ENCODE results near the gene EFEMP1.
A peak's percentile ranks its signal among the peaks of the same experiment; 100 is the strongest.

Gene EFEMP1

GRCh38 chr2:55931281-55931680 is 7.7 kb upstream of the EFEMP1 start:
- no peak for DNase-seq (ENCODE audit: low spot score)

GRCh38 chr2:55929476-55929875 is 5.9 kb upstream of the EFEMP1 start:
- DNase-seq (ENCODE audit: low spot score): no peak

- DNase-seq (ENCODE audit: low spot score): no peak
These were observed 3.4 kb upstream of the EFEMP1 start for GRCh38 chr2:55926974-55927373.

GRCh38 chr2:55926246-55926645 is 2.7 kb upstream of the EFEMP1 start:
- DNase-seq (ENCODE audit: low spot score): no peak

GRCh38 chr2:55923982-55924321 is 370 bp upstream of the EFEMP1 start:
- no peak for DNase-seq (ENCODE audit: low spot score)

- peak; percentile 29 for DNase-seq (ENCODE audit: low spot score)
These were observed 1.2 kb downstream of the EFEMP1 start for GRCh38 chr2:55922291-55922907.

- no peak for DNase-seq (ENCODE audit: low spot score)
These were observed 4.0 kb downstream of the EFEMP1 start for GRCh38 chr2:55919574-55919973.

GRCh38 chr2:55918856-55919255 is 4.7 kb downstream of the EFEMP1 start:
- DNase-seq (ENCODE audit: low spot score): no peak

GRCh38 chr2:55917713-55918390 is 5.7 kb downstream of the EFEMP1 start:
- no peak for DNase-seq (ENCODE audit: low spot score)

GRCh38 chr2:55917117-55917516 is 6.5 kb downstream of the EFEMP1 start:
- no peak for DNase-seq (ENCODE audit: low spot score)

GRCh38 chr2:55916473-55917049 is 7.0 kb downstream of the EFEMP1 start:
- peak; percentile 29 for DNase-seq (ENCODE audit: low spot score)

GRCh38 chr2:55914786-55915185 is 8.8 kb downstream of the EFEMP1 start:
- no peak for DNase-seq (ENCODE audit: low spot score)

GRCh38 chr2:55912926-55913325 is 10.7 kb downstream of the EFEMP1 start:
- DNase-seq (ENCODE audit: low spot score): no peak

- no peak for DNase-seq (ENCODE audit: low spot score)
These were observed 13.5 kb downstream of the EFEMP1 start for GRCh38 chr2:55910077-55910476.

GRCh38 chr2:55907686-55908085 is 15.9 kb downstream of the EFEMP1 start:
- DNase-seq (ENCODE audit: low spot score): no peak

GRCh38 chr2:55906993-55907392 is 16.6 kb downstream of the EFEMP1 start:
- no peak for DNase-seq (ENCODE audit: low spot score)

GRCh38 chr2:55903727-55904126 is 19.9 kb downstream of the EFEMP1 start:
- DNase-seq (ENCODE audit: low spot score): no peak

GRCh38 chr2:55902971-55903370 is 20.6 kb downstream of the EFEMP1 start:
- no peak for DNase-seq (ENCODE audit: low spot score)

GRCh38 chr2:55902429-55902828 is 21.2 kb downstream of the EFEMP1 start:
- DNase-seq (ENCODE audit: low spot score): no peak

GRCh38 chr2:55901941-55902340 is 21.6 kb downstream of the EFEMP1 start:
- DNase-seq (ENCODE audit: low spot score): no peak

- DNase-seq (ENCODE audit: low spot score): peak; percentile 35
These were observed 22.3 kb downstream of the EFEMP1 start for GRCh38 chr2:55901322-55901721.

- DNase-seq (ENCODE audit: low spot score): no peak
These were observed 23.7 kb downstream of the EFEMP1 start for GRCh38 chr2:55899881-55900280.

- no peak for DNase-seq (ENCODE audit: low spot score)
These were observed 25.1 kb downstream of the EFEMP1 start for GRCh38 chr2:55898386-55899040.
